Stimulated activated CD8-positive, alpha-beta memory T cell treated with anti-CD3 and anti-CD28 coated beads, Interleukin-12 subunit alpha, Interleukin-12 subunit beta, amount 100 ng/mL, for 4 hours (primary cell): ENCODE measurements around the gene LRRC8E.
"Not testable (repeated sequence)": the region's sequence is repeated elsewhere in the genome, so short reads cannot be mapped to it uniquely, and the experiment has no call there.

ENCODE experiments used
- DNase-seq: peaks from one replicate; pipeline ENCODE4 v3.0.0-alpha.2; 2020; ENCODE audit warnings: low read depth

Gene LRRC8E

GRCh38 chr19:7855426-7856108 is 32.7 kb upstream of the LRRC8E start:
- DNase-seq = no peak

- DNase-seq = no peak
These were observed 32.2 kb upstream of the LRRC8E start for GRCh38 chr19:7856109-7856591.

- DNase-seq = no peak
These were observed 31.3 kb upstream of the LRRC8E start for GRCh38 chr19:7856679-7857663.

GRCh38 chr19:7857727-7858108 is 30.6 kb upstream of the LRRC8E start:
- DNase-seq = no peak

GRCh38 chr19:7858109-7858770 is 30.1 kb upstream of the LRRC8E start:
- DNase-seq = no peak

- DNase-seq = not testable (repeated sequence)
These were observed 29.2 kb upstream of the LRRC8E start for GRCh38 chr19:7859087-7859486.

- no peak for DNase-seq
These were observed 28.2 kb upstream of the LRRC8E start for GRCh38 chr19:7859831-7860713.

GRCh38 chr19:7860714-7861618 is 27.3 kb upstream of the LRRC8E start:
- DNase-seq = no peak

GRCh38 chr19:7861619-7862412 is 26.5 kb upstream of the LRRC8E start:
- DNase-seq = no peak

GRCh38 chr19:7862413-7862951 is 25.8 kb upstream of the LRRC8E start:
- peak; percentile 34 for DNase-seq

GRCh38 chr19:7863157-7863970 is 24.9 kb upstream of the LRRC8E start:
- DNase-seq = no peak

GRCh38 chr19:7863971-7864689 is 24.2 kb upstream of the LRRC8E start:
- DNase-seq = no peak

GRCh38 chr19:7864690-7865074 is 23.6 kb upstream of the LRRC8E start:
- DNase-seq = no peak

- no peak for DNase-seq
These were observed 22.9 kb upstream of the LRRC8E start for GRCh38 chr19:7865262-7865911.

- no peak for DNase-seq
These were observed 21.8 kb upstream of the LRRC8E start for GRCh38 chr19:7866399-7867091.

GRCh38 chr19:7867092-7867844 is 21.0 kb upstream of the LRRC8E start:
- DNase-seq = no peak
